ENCODE results near the gene TUSC1.

TUSC1 gene

DNA sequence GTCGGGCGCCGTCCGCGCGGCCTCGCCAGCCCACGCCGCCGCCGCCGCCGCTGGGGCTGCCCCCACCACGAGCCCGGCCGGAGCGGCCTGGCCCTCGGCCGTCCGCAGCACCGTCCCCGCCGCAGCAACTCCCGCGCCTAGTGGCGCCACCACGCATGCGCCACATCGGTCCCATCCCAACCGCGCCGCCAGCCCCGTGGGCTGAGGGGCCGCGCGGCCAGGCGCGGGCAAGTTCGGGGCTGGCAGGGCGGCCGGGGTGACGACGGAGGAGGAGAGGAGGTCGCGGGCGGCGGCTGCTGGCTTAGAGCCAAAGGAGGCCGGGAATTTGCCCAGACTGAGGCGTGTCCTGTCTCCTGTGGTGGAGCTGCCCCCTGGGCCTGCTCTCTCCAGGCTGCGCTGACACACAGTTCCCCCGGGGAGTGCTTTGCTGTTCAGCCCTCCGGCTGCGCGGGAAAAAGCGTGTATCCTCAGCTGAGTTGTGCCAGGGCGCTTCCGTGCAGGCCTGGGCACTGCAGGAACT lies at the start of gene TUSC1:
TSS of gene TUSC1 (minus strand) at position 298 of the 520 bp plus-strand sequence. CDS start at position 166, 132 bp downstream.
- TF ChIP-seq, protein P1, sequence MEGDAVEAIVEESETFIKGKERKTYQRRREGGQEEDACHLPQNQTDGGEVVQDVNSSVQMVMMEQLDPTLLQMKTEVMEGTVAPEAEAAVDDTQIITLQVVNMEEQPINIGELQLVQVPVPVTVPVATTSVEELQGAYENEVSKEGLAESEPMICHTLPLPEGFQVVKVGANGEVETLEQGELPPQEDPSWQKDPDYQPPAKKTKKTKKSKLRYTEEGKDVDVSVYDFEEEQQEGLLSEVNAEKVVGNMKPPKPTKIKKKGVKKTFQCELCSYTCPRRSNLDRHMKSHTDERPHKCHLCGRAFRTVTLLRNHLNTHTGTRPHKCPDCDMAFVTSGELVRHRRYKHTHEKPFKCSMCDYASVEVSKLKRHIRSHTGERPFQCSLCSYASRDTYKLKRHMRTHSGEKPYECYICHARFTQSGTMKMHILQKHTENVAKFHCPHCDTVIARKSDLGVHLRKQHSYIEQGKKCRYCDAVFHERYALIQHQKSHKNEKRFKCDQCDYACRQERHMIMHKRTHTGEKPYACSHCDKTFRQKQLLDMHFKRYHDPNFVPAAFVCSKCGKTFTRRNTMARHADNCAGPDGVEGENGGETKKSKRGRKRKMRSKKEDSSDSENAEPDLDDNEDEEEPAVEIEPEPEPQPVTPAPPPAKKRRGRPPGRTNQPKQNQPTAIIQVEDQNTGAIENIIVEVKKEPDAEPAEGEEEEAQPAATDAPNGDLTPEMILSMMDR (IDR thresholded peaks at IDR 0.05; ENCODE audit: insufficient read depth, low read depth, low read length, missing control alignments) = no peak
- peak within 1 kb of the TSS; percentile 71 for H3K4me3 ChIP-seq (ENCODE audit: low read length)

DNA sequence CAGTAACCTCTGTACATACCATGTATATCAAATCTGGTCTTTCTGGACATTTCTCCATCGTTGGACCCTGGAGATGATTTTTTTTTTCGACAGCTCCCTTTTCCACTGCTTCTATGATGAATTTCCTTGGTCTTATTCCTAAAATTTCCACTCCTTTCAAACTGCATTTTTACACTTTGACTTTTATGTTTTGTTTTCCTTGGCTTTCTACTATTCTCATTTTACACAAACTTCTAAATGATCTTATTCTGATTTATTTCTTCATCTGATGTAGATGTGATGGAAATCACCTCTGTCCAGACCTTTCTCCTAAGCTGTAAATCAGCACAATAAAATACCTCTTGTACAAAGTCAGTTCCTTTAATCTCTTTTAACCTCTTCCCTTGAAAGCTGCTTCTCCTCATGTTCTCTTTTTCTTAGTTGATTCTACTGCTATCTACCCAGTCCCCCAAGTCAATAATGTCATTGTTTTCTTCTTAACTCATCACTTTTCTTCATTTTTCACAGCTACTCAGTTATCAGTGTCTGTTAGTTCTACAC lies 48.7 kb upstream of the TUSC1 start:
- TF ChIP-seq, protein P1 (IDR thresholded peaks at IDR 0.05; ENCODE audit: insufficient read depth, low read depth, low read length, missing control alignments) = no peak
- DNase-seq (ENCODE audit: low read depth) = no peak
- no peak overlapping the region for H3K4me3 ChIP-seq (ENCODE audit: low read length)

More for the DNA sequence above, at the start of gene TUSC1:
- DNase-seq (ENCODE audit: low read depth) = peak; percentile 90

DNA sequence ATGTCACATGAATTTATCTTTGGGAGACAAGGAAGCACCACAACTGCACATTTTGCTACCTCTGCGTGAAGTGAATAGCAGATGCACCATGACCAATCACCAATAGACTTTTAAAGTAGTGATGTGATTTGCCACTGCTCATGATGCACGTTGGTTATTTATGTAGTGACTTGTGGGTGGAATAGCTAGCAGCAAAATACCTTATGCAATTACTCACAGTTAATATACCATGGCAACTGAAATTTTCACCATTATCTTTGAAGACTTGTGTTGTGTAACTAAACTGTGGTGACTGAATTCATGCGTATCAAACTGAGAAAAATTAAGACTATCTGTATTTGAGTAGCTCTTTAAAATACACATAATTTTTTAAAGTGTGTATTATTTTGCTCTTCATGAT lies 46.2 kb upstream of the TUSC1 start:
- no peak overlapping the region for H3K4me3 ChIP-seq (ENCODE audit: low read length)
- TF ChIP-seq, protein P1 (IDR thresholded peaks at IDR 0.05; ENCODE audit: insufficient read depth, low read depth, low read length, missing control alignments) = no peak
- DNase-seq (ENCODE audit: low read depth) = peak; percentile 59

DNA sequence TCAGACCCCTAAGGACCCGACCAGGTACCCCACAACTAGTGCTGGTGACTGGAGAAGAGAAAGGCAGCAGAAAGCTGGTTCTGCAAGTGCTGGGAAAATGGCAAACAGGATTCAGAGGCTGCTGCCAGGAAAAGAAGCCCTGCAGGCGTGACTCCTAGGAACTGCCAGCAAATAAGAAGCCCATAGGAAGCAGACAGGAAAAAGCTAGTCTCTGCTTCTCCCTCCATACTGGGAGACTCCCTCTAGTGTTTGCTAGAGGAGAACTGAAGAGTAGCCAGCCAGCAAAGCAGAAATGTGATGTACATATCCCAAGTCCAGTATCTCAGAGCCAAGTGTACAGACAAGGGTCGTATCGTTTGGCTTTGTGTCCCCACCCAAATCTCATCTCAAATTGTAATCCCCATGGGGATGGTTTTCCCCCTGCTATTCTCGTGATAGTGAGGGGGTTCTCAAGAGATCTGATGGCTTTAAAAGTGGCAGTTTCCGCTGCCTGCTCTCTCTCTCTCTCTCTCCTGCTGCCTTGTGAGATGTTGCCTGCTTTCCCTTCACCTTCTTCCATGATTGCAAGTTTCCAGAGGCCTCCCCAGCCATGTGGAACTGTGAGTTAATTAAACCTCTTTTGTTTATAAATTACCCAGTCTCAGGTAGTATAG lies 38.1 kb upstream of the TUSC1 start:
- DNase-seq (ENCODE audit: low read depth) = peak; percentile 89
- TF ChIP-seq, protein P1 (IDR thresholded peaks at IDR 0.05; ENCODE audit: insufficient read depth, low read depth, low read length, missing control alignments) = peak; percentile 89
- H3K4me3 ChIP-seq (ENCODE audit: low read length) = no peak overlapping the region

DNA sequence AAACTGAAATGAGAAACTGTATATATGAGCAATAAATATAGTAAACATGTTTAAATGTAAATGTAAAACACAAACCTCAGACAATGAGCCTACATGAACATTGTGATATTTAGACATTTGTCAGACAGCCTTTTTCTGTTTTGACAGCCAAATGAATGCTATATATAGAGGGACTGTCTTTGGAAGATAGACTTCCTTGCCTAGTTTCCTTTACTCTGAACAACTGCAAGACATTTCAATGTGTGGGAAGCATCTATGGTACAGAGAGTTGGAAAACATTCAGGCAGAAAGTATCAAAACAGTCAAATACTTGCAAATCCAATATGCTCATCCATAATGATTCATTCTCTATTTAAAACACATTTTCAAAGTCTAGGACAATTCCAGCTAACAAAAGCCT lies 31.7 kb upstream of the TUSC1 start:
- TF ChIP-seq, protein P1 (IDR thresholded peaks at IDR 0.05; ENCODE audit: insufficient read depth, low read depth, low read length, missing control alignments) = no peak
- no peak overlapping the region for H3K4me3 ChIP-seq (ENCODE audit: low read length)
- DNase-seq (ENCODE audit: low read depth) = no peak

DNA sequence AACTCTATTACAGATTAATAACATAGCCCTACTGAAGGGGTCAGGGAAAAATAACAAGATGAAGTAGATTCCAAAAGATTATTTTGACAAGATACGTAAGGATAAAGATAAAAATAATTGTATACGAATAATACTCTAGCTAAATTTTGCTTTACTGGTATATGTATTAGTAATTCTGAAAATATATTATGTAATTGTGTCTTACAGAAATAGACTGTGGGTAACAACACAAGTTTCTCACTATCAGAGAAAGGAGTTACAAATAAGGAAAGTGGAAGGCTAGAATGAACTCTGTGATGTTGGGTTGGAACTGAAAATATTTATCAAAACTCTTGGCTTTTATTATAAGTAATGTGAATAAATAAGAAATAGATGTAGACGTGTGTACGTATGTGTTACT lies 26.6 kb upstream of the TUSC1 start:
- H3K4me3 ChIP-seq (ENCODE audit: low read length) = no peak overlapping the region
- no peak for DNase-seq (ENCODE audit: low read depth)
- TF ChIP-seq, protein P1 (IDR thresholded peaks at IDR 0.05; ENCODE audit: insufficient read depth, low read depth, low read length, missing control alignments) = no peak
